HG02885 (cell line): Measurements from ENCODE around the gene HDAC4.

ENCODE experiments used
- ATAC-seq: cut with Tn5 transposase; IDR thresholded peaks from one replicate; pipeline ENCODE4 v1.9.1; 2021; ENCODE audit warnings: mild to moderate bottlenecking; ENCODE audit not compliant: unreplicated experiment, poor library complexity

HDAC4 gene

GRCh38 chr2:239300871-239301735 lies 99.7 kb downstream of the HDAC4 start:
- no peak for ATAC-seq

GRCh38 chr2:239300242-239300641 lies 100.6 kb downstream of the HDAC4 start:
- no peak for ATAC-seq

- no peak for ATAC-seq
Measured at GRCh38 chr2:239299218-239299939, 101.4 kb downstream of the HDAC4 start.

GRCh38 chr2:239298116-239298804 lies 102.6 kb downstream of the HDAC4 start:
- ATAC-seq: no peak

- no peak for ATAC-seq
Measured at GRCh38 chr2:239297142-239298004, 103.4 kb downstream of the HDAC4 start.

- no peak for ATAC-seq
Measured at GRCh38 chr2:239296020-239296932, 104.5 kb downstream of the HDAC4 start.

GRCh38 chr2:239295377-239296019 lies 105.3 kb downstream of the HDAC4 start:
- no peak for ATAC-seq

- no peak for ATAC-seq
Measured at GRCh38 chr2:239294571-239295054, 106.2 kb downstream of the HDAC4 start.

- peak; percentile 60 for ATAC-seq
Measured at GRCh38 chr2:239293775-239294430, 106.9 kb downstream of the HDAC4 start.

GRCh38 chr2:239292959-239293774 lies 107.7 kb downstream of the HDAC4 start:
- no peak for ATAC-seq

GRCh38 chr2:239292531-239292930 lies 108.3 kb downstream of the HDAC4 start:
- no peak for ATAC-seq

GRCh38 chr2:239291475-239292350 lies 109.1 kb downstream of the HDAC4 start:
- no peak for ATAC-seq

GRCh38 chr2:239290618-239291474 lies 110.0 kb downstream of the HDAC4 start:
- no peak for ATAC-seq

- peak; percentile 6 for ATAC-seq
Measured at GRCh38 chr2:239289545-239289944, 111.3 kb downstream of the HDAC4 start.

- ATAC-seq: peak; percentile 76
Measured at GRCh38 chr2:239288951-239289511, 111.8 kb downstream of the HDAC4 start.
